Dedifferentiated amniotic fluid mesenchymal stem cell (primary cell): ENCODE results near the gene ZBTB7C.

ENCODE experiments used
- DNase-seq: peaks from one replicate; pipeline ENCODE4 v3.0.0-alpha.2; 2016; ENCODE audit errors: extremely low spot score

ZBTB7C gene

DNA sequence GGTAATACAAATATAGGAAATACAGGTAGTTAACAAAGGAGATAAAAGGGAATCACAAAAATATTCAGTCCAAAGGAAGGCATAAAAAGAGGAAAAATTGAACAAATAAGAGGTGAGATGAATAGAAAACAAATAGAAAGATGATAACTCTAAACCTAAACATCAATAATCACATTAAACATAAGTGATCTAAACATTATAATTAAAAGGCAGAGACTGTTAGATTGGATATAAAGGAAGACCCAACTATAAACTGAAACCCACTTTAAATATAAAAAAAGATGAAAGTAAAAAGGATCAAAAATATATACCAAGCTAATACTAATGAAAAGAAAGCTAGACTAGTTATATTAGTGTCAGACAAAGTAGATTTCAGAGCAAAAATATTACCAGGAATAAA, 152.3 kb downstream of the ZBTB7C start:
- no peak for DNase-seq

DNA sequence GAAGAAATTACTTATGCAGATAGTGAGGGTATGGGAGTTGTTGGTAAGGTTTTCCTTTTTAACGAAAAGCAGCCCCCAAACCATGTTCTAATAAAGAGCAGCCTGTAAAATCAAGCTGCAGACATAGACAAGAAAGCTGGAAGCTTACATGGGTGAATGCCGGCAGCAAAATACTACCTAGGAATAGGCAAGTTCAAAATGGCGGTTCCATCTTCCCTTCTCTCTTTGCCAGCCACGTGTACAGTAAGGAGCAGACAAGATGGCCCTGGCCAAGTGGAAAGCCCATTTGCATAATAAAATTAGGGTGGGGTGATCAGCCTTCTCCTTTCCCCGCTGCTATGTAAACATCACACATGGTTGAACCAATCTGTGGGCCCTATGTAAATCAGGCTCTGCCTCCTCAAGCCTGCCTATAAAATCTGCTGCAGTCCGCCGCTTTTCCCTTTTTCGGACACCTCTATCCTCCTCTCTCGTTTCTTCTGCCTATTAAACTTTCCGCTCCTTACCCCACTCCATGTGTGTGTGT, 155.0 kb downstream of the ZBTB7C start:
- DNase-seq, result no peak

DNA sequence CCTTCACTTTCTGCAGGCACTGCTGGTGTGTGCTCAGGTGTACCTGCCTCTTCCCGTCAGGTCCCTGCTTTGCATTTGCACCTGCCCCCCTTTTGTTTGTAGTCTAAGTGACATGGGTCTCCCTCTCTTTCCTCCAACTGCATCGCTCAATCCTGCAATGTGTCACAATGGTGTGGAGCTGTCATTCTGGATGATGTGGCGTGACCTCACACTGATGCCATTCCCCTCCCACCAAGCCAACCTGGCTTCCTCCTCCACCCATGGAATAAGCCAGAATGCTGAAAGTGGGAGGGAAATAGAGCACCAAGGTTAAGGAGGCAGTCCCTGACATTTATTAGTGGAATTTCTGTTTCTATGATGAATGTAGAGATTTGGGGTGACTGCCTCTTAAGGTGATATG, 156.7 kb downstream of the ZBTB7C start:
- no peak for DNase-seq

DNA sequence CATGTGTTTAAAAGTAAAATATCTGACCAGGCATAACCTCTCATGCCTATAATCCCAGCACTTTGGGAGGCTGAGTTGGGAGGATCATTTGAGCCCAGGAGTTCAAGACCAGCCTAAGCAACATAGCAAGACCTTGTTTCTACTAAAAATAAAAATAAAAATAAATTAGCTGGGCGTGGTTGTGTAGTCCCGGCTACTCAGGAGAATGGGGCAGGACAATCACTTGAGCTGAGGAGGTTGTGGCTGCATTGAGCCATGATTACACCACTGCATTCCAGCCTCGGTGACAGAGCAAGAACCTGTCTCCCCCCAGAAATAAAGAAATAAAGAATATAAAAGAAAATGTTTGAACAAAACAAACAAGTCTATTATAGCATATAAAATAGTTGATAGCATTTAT, 158.3 kb downstream of the ZBTB7C start:
- no peak for DNase-seq

DNA sequence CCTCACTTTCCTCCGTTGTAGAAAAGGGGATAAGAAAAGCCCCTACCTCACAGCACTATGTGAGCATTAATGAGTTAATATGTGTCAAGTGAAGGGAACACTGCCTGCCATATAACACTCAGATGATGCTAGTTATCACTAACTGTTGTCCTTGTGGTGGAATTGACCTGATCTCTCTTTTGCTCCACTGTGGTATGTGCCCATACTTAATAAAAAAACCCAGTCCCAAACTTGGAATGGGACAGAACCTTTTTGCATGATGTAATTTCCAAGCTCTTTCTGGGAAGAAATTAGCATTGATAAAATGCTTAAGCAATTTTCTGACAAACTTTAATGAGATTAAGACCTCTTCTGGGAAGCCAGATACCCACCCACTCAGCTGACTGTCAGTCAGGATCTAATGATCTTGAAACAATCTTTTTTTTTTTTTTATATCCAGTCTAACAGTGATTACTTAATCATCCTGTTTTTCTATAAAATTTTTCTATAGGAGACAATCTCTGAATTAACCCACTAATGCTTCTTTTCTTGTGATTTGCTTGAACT, 158.7 kb downstream of the ZBTB7C start:
- DNase-seq, result no peak

DNA sequence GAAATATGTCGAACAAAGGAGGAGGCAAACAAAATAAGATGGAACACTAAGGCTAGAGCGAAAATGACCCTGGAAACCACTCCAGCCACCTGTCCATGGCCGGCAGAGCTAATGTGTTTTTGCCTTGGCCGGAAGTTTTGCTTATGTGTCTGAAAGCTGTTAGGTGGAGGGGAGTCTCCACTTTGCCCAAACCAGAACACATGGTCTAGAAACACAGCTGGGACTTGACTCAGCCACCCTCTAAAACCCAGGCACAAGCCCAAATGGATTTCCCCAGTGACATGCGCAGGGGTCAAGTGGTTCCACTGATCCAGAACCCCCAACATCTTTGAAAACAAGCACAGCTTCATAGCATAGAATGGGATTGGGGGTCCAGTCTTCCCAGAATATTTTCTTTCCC, 159.3 kb downstream of the ZBTB7C start:
- no peak for DNase-seq

DNA sequence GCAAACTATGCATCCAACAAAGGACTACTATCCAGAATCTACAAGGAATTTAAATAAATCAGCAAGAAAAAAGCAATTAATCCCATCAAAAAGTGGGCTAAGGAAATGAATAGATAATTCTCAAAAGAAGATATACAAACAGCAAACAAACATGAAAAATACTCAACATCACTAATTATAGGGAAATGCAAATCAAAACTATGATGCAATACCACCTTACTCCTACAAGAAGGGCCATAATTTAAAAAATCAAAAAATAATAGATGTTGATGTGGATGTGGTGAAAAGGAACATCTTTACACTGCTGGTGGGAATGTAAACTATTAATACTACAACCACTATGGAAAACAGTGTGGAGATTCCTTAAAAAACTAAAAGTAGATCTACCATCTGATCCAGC, 164.7 kb downstream of the ZBTB7C start:
- DNase-seq, result no peak

DNA sequence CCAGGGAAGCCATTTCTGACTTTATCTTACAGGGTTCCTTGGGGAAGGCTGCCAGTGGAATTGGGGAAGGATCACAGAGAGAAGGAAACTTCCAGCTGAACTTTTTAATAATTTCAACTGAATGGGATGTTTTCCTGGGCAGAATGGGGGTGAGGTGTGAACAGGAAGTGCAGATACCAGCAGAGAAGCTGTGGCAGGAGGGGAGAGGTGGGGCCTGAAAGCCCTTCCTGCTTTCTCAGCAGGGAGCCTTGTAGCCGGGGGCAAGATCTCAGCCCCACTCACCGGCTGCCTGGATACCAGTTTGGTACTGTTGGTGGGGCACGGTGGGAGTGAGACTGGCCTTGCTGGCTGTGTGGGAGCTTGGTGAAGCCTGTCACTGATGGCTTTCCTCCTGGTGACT, 170.5 kb downstream of the ZBTB7C start:
- DNase-seq, result no peak

DNA sequence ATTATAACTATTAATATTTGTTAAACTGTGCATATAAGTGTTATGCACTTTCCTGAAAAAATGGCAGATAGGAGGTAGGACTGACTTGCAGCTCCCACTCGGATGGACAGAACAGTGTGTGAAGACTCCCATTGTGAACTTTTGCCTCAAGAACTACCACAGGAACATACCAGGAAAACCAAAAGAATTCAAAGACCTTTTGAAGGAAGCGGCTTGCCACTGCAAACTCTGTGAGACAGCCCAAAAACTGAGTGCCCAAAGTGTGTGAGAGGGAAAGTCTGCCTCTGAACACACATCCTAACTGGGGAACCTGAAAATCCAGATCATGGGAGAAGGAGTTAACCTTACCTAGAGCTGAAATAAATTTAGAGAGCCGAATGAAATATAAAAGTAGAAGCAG, 171.0 kb downstream of the ZBTB7C start:
- DNase-seq, result no peak

DNA sequence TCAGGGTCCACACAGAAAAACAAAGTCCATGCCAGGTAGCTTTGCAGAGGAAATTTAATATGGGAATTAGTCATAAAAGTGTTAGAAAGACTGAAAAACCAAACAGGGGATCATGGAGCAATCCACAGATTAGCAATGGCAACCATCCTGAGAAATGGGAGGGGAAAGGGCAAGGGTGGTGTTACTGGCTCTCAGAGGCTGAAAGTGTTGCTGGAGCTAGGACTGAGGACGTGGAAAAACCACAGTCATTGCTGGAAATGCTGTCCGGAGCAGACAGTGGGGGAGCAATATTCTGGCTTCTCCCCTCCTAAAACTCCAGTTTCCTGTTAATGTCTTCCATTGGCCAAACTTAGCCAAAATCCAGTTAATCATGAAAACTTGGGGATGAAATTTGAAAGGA, 172.4 kb downstream of the ZBTB7C start:
- no peak for DNase-seq

DNA sequence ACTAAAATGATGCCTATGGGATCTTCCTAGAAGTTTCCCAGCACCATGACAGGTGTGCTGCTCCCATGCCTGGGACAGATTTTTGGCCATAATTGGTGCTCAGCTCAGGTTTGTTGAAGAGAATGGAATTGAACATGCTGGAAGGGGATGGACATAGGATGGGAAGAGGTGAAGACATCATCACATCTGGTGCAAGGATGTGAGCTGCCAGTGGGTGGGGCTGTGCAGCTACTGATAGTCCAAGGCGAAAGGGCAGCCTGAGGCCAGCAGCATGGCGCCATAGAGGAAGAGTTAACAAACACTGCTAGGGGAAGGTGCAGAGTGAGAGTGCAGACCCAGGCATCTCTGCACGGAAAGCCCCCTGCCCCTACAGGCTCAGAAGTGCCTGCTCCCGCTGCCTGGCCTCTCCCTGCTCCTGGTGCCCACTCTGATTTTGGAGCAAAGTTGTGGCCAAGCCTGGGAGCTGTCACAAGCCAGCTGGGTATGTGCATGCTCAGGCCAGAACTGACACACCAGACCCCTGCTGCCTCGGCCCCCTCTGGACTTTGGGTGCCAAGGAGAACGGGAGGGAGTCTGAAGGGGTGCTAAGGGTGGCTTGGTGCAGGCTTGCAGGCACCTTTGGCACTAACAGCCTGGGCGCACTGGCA, 178.6 kb downstream of the ZBTB7C start:
- no peak for DNase-seq

DNA sequence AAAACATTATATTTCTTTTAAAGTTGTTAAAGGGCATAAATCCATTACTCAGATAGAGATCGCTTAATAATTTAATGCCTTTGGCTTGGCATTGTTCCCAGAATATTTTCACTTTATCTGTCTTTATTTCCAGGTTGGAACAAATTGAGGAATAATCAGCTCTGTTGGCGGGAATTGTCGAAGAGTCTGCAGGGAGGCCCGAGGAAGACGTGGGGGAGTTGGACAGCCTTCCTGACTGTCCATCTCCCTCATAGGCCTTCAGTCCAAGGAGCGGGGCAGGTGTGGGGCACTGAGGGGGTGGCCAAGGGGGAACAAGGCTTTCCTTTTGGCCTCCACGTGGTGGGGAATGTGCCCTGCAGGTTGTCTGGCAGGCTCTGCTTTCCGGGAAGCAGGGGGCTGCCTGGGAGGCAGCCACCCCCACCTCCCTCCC, 179.6 kb downstream of the ZBTB7C start:
- DNase-seq, result no peak

DNA sequence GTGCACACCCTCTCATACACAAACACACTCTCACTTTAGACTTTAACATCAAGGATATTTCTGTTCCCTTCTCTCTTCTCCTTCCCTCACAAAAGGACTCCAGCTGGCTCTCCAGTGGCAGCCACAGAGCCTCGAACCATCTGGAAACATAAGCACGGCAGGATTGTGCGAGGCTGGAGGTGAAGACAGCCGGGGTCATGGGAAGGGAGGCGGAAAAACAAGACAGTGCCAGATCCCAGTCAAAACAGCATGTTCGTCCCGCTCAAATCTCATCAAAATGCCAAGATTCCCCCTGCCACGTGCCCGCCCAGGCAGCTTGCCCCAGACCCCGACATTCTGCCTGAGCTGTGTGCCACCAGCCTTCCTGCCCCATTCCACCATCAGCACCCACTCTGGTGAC, 180.3 kb downstream of the ZBTB7C start:
- DNase-seq, result no peak

DNA sequence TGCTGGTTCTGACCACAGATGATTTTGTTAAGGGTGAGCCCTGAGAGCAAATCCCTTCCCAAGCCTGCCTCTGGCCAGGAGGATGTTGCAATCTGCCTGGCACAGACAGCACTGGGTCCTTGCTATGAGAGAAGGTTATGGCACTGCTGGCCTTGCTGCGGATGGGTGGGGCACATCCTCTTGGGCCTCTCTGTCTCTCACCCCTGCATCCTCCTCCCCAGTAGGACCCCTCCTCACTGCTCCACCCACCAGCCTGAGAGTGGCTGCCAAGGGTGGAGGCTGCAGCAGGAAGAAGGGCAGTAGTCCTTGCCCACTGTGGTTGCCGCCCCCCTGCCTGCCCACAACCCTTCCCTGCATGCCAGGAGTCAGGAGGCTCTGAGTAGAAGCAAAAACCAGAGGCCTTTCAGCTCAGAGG, 180.9 kb downstream of the ZBTB7C start:
- no peak for DNase-seq

DNA sequence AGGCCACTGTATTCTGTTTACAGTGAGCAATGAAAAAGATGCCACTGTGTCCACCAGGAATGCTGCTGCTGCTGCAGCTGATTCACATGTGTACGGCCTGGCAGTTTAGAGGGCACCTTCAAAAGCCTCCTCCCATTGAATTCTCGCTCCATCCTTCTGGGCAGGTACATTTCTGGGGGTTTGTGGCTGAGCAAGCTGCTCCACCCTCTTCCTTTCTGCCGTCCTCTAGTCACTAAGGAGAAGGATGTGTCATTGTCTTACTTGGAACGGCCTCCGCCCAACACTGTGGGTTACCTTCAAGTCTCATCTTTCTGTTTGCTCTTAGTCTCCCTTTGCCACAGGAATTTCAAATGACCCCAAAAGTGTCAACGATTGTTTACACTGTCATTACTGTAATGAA, 182.0 kb downstream of the ZBTB7C start:
- DNase-seq, result no peak

DNA sequence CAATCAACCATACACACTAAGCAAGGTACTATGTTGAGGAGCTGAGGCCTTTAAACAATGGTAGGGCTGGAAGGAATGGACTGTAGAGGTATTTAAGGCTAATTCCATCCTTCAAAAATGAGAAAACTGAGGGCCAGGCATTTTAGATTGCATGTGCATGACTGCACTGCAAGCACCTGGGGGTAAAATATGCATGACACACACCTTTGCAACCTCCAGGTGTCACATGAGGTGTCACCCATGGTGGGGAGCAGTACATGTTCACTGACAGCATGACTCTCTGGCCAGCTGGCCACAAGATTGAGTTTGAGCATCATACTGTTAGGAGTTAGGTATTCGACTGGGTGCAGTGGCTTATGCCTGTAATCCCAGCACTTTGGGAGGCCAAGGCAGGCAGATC, 182.8 kb downstream of the ZBTB7C start:
- no peak for DNase-seq

DNA sequence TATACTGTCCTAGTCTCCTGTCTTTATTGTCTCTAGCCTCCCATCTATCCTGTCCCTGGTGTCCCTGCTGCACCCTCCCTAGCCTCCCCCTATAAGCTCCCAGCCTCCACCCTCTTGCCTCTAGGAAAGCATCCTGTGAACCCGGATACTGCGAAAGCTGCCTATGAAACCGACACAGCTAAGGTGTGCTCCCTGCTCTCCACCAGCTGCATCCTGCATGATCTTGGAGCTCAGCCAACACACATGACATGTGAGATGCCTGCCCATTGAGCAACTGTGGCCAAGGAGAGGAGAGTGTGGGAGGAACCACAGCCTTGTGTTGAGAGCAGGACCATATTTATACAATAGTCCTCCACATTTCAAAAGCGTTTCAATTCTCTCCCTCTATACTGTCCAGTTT, 187.1 kb downstream of the ZBTB7C start:
- DNase-seq, result no peak

DNA sequence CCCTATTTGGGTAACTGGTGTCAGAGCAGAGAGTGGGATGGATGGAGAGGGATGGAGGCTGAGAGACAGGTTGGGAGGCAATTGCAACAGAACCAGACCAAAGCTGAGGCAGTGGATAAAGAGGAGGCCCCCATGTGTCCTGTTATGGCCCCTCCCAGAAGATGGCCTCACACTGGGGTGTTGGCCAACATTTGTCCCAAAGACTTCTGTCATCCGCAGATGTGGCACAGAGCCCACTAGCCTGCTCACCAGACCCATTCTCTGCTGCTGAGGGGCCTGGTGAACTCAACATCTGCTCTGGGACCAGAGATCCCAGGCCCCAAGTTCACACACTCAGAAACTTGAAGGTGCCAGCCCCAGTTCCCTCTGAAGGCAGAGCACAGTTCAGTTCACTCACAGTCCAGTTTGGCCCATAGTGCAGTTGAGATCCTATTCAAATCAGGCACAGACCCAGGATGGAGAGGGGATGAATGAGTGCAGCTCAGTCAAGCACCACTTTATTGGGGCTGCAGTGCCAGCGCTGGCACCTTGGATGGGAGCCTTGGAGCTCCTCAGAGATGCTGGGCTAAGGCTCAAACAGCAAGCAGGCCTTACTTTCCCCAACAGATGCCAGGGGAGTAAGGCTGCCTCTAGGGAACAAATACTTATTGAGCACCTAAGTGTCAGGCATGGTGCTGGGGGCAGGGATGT, 189.2 kb downstream of the ZBTB7C start:
- no peak for DNase-seq

DNA sequence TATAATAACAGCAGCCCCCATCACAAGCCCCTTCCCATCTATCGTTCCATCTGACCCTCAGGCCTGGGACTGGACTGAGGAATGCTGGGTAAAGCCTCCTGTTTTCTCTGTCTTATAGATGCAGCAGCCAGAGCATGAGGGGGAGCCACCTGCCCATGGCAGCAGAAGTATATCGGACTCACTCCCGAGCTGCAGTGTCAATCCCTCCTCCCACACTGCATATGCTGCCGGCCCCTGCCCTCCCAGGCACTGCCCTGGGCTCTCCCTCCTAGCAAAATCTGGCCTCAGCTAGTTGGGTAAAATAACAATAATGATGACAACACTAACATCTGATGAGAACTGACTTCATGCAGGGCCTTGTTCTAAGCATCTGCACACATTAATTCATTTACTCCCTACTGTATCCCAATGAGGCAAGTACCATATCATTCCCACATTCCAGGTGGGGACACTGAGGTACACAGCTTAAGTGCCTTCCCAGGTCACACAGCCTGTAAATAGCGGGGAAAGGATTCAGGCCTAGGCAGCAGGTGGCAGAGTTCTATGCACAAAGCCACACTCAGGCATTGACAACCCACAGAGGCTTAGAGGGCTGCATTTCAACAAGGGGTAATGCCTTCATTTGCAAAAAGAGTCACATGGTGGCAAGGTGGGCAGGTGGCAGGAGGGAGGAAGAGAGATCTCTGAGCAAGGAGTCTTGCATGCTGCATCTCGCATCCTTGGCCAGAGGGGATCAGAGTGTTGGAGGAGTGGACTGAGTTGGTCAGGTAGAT, 190.0 kb downstream of the ZBTB7C start:
- no peak for DNase-seq

DNA sequence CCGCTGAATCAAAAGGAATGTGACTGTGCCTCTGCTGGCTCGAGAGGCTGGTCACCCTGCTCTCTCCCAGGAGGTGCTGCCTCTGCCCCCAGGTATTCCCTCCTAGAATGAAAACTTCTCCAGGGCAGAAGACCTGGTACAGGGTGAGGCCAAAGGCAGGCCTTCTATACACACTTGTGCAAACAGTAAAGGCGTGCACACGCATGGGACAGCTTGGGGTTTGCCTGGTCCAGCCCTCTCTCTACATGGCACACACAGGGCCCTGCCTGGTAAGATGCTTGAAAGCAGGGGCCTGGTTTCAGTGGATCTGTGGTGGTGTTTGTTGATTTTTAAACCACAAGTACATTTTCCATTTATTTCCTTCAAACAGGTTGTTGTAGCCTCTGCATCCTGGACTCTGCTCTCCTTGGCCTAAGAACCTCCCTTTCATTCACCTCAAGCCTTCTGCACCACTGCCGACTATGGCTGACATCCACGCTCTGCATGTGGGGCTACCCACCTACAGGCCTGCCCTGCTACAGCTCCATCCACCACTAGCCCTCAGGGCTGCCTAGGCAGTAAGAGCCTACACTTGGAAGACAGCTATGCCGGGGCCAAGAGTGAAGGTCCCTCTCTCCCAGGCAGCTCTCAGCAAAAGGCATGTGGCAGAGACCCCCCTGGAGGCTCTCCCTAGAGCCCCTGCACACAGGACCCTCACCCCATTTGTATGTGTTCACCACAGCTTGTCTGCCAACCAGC, 190.7 kb downstream of the ZBTB7C start:
- no peak for DNase-seq
